Measurements from ENCODE around the gene FN1. TPM values are rescaled to one million over a fixed set of nuclear protein-coding genes. Genes with fewer than 3 reads are reported as not detected.

Gene FN1
- total and polyA plus RNA-seq, 2 of the 8 experiments (the other 6 are each of a cell fraction or from before 2014, with no cell fraction given), result 42.9 to 109 TPM

- H3K4ac ChIP-seq (replicated peaks; ENCODE audit: insufficient read length, low read depth, low read length), result no peak overlapping the region
- no peak overlapping the region for H4K8ac ChIP-seq (ENCODE audit: extremely low read depth, insufficient read depth, low read length)
- H2BK20ac ChIP-seq (ENCODE audit: low read length), result no peak overlapping the region
- no peaks in the 10 kb centered on the region for H3K23me2 ChIP-seq (ENCODE audit: low read depth, low read length)
- H3K9ac ChIP-seq (replicated peaks in 1 of 4; ENCODE audit: extremely low read depth in 1 of 4, low read depth in 3 of 4, low read length in 3 of 4), result no peak overlapping the region
- no peak overlapping the region for H2AK5ac ChIP-seq (ENCODE audit: low read depth, low read length)
- DNase-seq (ENCODE audit: low read depth in 1 of 2, low spot score in 2 of 2), result no peak
- no peak overlapping the region for H2BK15ac ChIP-seq (ENCODE audit: low read length)
- no peak overlapping the region for H4K5ac ChIP-seq (ENCODE audit: insufficient read length, low read depth, low read length)
- peaks cover 0 to 1% of the 10 kb centered on the region in 2 experiments for H4K20me1 ChIP-seq (replicated peaks in 1 of 2; ENCODE audit: control insufficient read depth in 1 of 2, insufficient read depth in 2 of 2, low read length in 2 of 2)
- ChIA-PET POLR2A (ENCODE audit: partially characterized antibody) (interaction anchor here (0.6 to 0.7 kb wide), 2 partner anchors 14 to 27 kb away, joined by 3 read pairs; no protein-coding TSS in a partner anchor), CTCF (ENCODE audit: partially characterized antibody) (no interaction called here)
- H3K23ac ChIP-seq (ENCODE audit: insufficient read length), result no peak overlapping the region
- H3K4me2 ChIP-seq (ENCODE audit: insufficient read depth in 1 of 2, low read depth in 2 of 2, low read length in 2 of 2), result no peak overlapping the region
- H3K9me3 ChIP-seq (ENCODE audit: insufficient read depth in 2 of 2, low read depth in 1 of 2, low read length in 1 of 2), result no peaks in the 10 kb centered on the region
- no peak overlapping the region for H2AFZ ChIP-seq (ENCODE audit: low read length)
- no peak overlapping the region for H2BK120ac ChIP-seq (replicated peaks; ENCODE audit: low read depth, low read length)
- H3K27ac ChIP-seq (ENCODE audit: low read depth, low read length), result no peak overlapping the region
- H2BK5ac ChIP-seq (ENCODE audit: low read depth, low read length), result no peak overlapping the region
- no peaks in the 10 kb centered on the region for H3K4me1 ChIP-seq (replicated peaks in 1 of 4; ENCODE audit: control insufficient read depth in 3 of 4, insufficient read depth in 4 of 4, low read length in 3 of 4)
- no peak overlapping the region for H2BK12ac ChIP-seq (ENCODE audit: low read depth, low read length)
- H3K79me2 ChIP-seq (ENCODE audit: control insufficient read depth in 1 of 2, insufficient read depth in 2 of 2, low read length in 2 of 2), result no peaks in the 10 kb centered on the region
- H3K4me3 ChIP-seq (ENCODE audit: extremely low read depth in 1 of 4, insufficient read depth in 2 of 4, low read depth in 3 of 4, low read length in 4 of 4), result no peak overlapping the region
- H3K27me3 ChIP-seq (replicated peaks in 1 of 4; ENCODE audit: control insufficient read depth in 3 of 4, extremely low read depth in 1 of 4, insufficient read depth in 3 of 4, low read length in 3 of 4), result no peaks in the 10 kb centered on the region
- FAIRE-seq, result no peak
- H4K91ac ChIP-seq (replicated peaks; ENCODE audit: insufficient read length, low read length), result no peak overlapping the region
- no peak overlapping the region for H3K56ac ChIP-seq (replicated peaks; ENCODE audit: insufficient read length, low read depth, low read length)
- no peaks in the 10 kb centered on the region for H3K79me1 ChIP-seq (ENCODE audit: low read depth, low read length)
- H3K18ac ChIP-seq (ENCODE audit: extremely low read depth, low read length), result no peak overlapping the region
- TF ChIP-seq MAFK (IDR thresholded peaks at IDR 0.05; ENCODE audit: low read depth, low read length), result no peak
- peaks cover 0 to 14% (median under 1%) of the 10 kb centered on the region in 4 experiments; a peak in 2 of 8 replicates for H3K36me3 ChIP-seq (ENCODE audit: control insufficient read depth in 2 of 4, insufficient read depth in 4 of 4, low read length in 3 of 4)
- no peak overlapping the region for H3K14ac ChIP-seq (ENCODE audit: insufficient read length)
- WGBS, 2 experiments (ENCODE audit: extremely low coverage in 1 of 2, insufficient coverage in 1 of 2, insufficient read length in 1 of 2, insufficient replicate concordance in 2 of 2, low coverage in 1 of 2, low lambda C conversion rate in 2 of 2, missing lambda C conversion rate in 1 of 2), result 86% methylated on average over 9 of the region's 9 CpGs; no CpG with 5 or more reads in 1 of the 2 experiments
These were observed 78.9 kb downstream of the FN1 start for GRCh38 chr2:215356948-215357461.
